Uterus (tissue), 4 donors: ENCODE results near the gene ADH1B. TPM values are rescaled to one million over a fixed set of nuclear protein-coding genes. Genes with fewer than 3 reads are reported as not detected.
"Not testable (repeated sequence)": the region's sequence is repeated elsewhere in the genome, so short reads cannot be mapped to it uniquely, and the experiment has no call there.

ENCODE experiments used
- DNase-seq, 2 donors: peaks; one replicate each; pipeline ENCODE4 v3.0.0-alpha.2; 2019 to 2020
- H3K27ac ChIP-seq, 2 donors: fragments of 200-600 bp; sonication (generic); 1 replicate in 1 of 2; 2 replicates in 1 of 2; pipeline ENCODE4 v1.5.1; 2016 to 2018
- H3K27me3 ChIP-seq, 2 donors: fragments of 200-600 bp; sonication (generic); one replicate each; pipeline ENCODE4 v1.5.1; 2018 to 2019; ENCODE audit warnings: control low read depth in 1 of 2
- H3K36me3 ChIP-seq, 2 donors: fragments of 200-600 bp; sonication (generic); one replicate each; pipeline ENCODE4 v1.5.1; 2019; ENCODE audit warnings: control low read depth in 1 of 2
- H3K4me1 ChIP-seq, 2 donors: fragments of 200-600 bp; sonication (generic); one replicate each; pipeline ENCODE4 v1.5.1; 2018 to 2019; ENCODE audit warnings: control low read depth in 1 of 2
- H3K4me3 ChIP-seq, 2 donors: fragments of 200-600 bp; sonication (generic); 1 replicate in 1 of 2; 2 replicates in 1 of 2; pipeline ENCODE4 v1.5.1; 2018 to 2019; ENCODE audit warnings: mild to moderate bottlenecking in 1 of 2
- H3K9me3 ChIP-seq, 2 donors: fragments of 200-600 bp; sonication (generic); one replicate each; pipeline ENCODE4 v1.5.1; 2019; ENCODE audit warnings: control low read depth in 1 of 2
- CTCF ChIP-seq, 4 experiments: fragments of 200-600 bp in 2 of 4; fragments of 450-650 bp in 2 of 4; sonication (generic) in 2 of 4; IDR thresholded peaks; one replicate each; pipeline ENCODE4 v1.5.1; 2016 to 2019; ENCODE audit warnings: antibody characterized with exemption in 4 of 4, mild to moderate bottlenecking in 2 of 4, moderate library complexity in 1 of 4
- POLR2A ChIP-seq, 2 donors: fragments of 450-650 bp; IDR thresholded peaks; one replicate each; pipeline ENCODE4 v1.6.1; 2016; ENCODE audit warnings: antibody characterized with exemption in 2 of 2, mild to moderate bottlenecking in 1 of 2, moderate library complexity in 1 of 2
- intact Hi-C: fragments of 100-400 bp; cut with DNase I; formaldehyde crosslinking; loops from one replicate; pipeline ENCODE4 v1.15.1; 2023; ENCODE audit warnings: low total_unique reads
- total RNA-seq, 4 donors: library from RNA; depleted of rRNA in 3 of 4; stranded (reverse); fragments of >200 nt in 3 of 4; gene quantifications; one replicate each; pipeline versions ENCODE4 v1.1.0 to v1.2.4, GENCODE V29; 2014 to 2023
- donor health status: DM: yes; HTN: yes; CAD: no.

Gene ADH1B
- 100 to 1,000 TPM in 3 of 4 donors, 1 to 10 TPM in 1; 6.7 to 703 (median 522) TPM for total RNA-seq

DNA sequence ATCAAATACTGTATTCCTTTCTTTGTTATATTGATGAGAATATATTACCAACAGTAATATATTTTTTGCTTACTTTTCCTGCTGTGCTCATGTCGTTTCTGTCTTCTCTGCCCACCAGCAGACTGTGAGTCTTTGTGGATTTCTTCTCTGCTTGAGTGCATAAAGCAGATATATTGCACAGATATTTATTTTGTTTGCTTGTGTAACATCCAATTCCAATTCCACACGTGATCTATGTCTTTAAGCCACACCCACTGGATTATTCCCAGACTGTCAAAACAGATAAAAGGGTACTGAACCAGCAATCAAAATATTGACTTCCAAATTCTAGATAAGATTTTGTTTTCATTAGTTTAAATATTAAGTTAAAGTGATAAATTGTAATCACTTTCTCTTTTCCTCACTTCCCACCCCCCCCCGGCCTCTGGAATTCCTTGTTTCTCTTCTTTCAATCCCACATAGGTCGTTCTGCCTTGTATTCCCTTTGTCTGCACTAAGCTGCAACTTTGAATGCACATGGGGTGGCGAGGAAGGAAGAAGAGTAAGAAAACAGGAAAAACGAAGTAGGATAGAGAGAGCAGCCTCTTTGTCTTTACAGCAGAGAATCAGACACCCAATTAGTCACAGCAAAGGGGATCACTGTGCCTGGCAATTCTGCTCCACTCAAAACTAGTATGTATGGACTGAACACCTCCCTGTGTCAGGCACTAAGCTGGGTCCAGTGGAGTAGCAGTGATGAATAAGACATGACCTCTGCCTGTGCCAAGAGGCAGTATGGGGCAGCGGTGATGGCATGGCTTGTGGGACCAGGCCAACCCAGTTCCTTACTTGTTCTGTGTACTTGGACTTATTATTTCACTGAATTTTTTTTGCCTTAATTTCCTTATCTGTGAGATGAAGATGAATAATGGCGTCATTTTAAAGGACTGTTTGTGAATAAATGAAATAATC lies at the start of gene ADH1B:
Gene ADH1B, minus strand, starts transcription at position 161 of the 951 bp plus-strand sequence. Its CDS starts 70 bp downstream, at position 91.
- DNase-seq, result no peak
- H3K27me3 ChIP-seq, result no peaks in the 10 kb centered on the region

DNA sequence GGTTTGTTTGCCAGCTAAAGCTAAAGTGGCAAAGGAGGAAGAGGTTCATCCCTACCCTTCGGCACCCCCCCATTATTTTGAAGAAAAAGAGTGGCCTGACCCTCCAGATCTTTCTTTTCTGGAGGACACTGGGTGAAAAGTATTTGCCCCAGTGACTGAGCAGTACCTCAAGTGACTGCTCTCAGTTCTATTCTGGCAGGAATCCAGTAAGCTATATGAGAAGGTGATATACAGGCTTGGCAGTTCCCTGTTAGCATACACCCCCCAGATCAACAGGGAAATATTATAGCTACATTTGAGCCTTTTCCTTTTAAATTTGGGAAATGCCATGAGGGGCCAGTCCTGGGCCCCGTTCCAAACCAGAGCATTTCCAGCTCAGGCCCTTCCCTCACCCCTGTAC lies 46.6 kb upstream of the ADH1B start:
- H3K36me3 ChIP-seq, DNase-seq, H3K27me3 ChIP-seq, H3K4me1 ChIP-seq, H3K9me3 ChIP-seq, intact Hi-C loops, H3K4me3 ChIP-seq, H3K27ac ChIP-seq: not testable (repeated sequence)

More for the DNA sequence above, at the start of gene ADH1B:
- Histone ChIP-seq H3K9me3 (no peaks in the 10 kb centered on the region), H3K27ac (peak within 1 kb of the TSS; percentile 72 to 87), H3K4me3 (peak within 1 kb of the TSS; percentile 18 to 42), H3K36me3 (no peaks in the 10 kb centered on the region), H3K4me1 (peaks cover 0 to 6% of the 10 kb centered on the region in 2 donors)
- TF ChIP-seq POLR2A (IDR thresholded peaks at IDR 0.05) (no peak), CTCF (IDR thresholded peaks at IDR 0.05) (no peak)
- intact Hi-C loops, result no loop called here

DNA sequence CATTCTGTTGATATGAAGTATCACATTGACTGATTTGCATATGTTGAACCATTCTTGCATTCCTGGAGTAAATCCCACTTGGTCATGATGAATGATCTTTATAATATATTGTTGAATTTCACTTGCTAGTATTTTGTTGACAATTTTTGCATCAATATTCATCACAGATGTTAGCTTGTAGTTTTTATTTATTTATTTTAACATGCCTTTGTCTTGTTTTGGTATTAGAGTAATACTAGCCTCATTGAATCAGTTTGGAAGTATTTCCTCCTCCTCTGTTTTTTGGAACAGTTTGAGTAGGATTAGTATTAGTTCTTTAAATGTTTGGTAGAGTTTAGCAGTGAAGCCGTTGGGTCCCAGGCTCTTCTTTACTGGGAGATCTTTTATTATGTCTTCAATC lies 45.3 kb upstream of the ADH1B start:
- H3K4me3 ChIP-seq, result no peak overlapping the region
- no peaks in the 10 kb centered on the region for H3K36me3 ChIP-seq
- no peak for TF ChIP-seq CTCF (IDR thresholded peaks at IDR 0.05)
- no peak for TF ChIP-seq POLR2A (IDR thresholded peaks at IDR 0.05)
- DNase-seq, result no peak
- peaks cover 0 to 12% of the 10 kb centered on the region in 2 donors for H3K4me1 ChIP-seq
- no peaks in the 10 kb centered on the region for H3K9me3 ChIP-seq
- intact Hi-C loops, result no loop called here
- H3K27me3 ChIP-seq, result no peaks in the 10 kb centered on the region
- no peak overlapping the region for H3K27ac ChIP-seq

DNA sequence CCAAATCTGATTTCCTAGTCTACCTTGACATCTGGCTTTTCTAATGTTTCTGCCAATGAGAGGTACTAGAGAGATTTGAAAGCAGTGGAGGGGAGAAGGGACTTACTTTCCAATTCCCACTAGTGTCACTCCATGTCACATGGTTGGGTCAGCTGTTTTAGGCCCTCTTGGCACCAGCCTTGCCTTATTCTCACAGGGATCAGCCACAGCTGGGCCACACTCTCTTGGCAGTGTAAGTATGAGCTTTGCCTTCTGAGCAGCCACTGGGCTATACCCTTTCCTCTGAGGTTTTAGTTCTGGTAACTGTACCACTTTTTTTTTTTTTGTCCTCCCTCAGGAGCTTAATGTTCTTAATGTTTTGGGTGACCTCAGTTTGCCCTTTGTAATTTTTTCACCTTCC lies 41.6 kb upstream of the ADH1B start:
- Histone ChIP-seq H3K4me3 (no peak overlapping the region), H3K4me1 (peaks cover 5 to 12% of the 10 kb centered on the region in 2 donors), H3K27me3 (no peaks in the 10 kb centered on the region), H3K27ac (peak overlapping the region; percentile 80 to 86), H3K36me3 (no peaks in the 10 kb centered on the region), H3K9me3 (no peaks in the 10 kb centered on the region)
- no peak for TF ChIP-seq CTCF (IDR thresholded peaks at IDR 0.05)
- no peak for TF ChIP-seq POLR2A (IDR thresholded peaks at IDR 0.05)
- DNase-seq, result no peak
- intact Hi-C loops, result no loop called here

DNA sequence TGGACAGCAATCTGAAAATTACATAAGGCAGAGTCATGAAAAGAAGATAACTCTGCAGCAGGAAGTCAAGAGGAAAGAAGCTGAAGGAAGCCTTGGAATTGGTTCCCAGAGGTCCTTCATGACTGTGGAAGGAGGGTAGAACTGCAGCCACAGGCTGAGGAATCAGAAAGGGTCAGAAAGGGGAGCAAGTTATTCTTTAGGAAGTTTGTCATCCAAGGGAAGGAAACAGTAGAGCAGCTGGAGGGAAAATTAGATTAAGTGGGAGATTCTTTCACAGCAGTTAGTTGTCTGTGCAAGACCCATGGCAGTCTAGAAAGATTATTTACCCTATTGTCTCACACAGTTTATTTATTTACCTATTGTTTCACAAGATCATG lies 40.7 kb upstream of the ADH1B start:
- peaks cover 5 to 12% of the 10 kb centered on the region in 2 donors for H3K4me1 ChIP-seq
- H3K36me3 ChIP-seq, result no peaks in the 10 kb centered on the region
- intact Hi-C loops, result no loop called here
- H3K4me3 ChIP-seq, result no peak overlapping the region
- H3K27ac ChIP-seq, result peak overlapping the region; percentile 80 to 86
- TF ChIP-seq CTCF (IDR thresholded peaks at IDR 0.05) (no peak), POLR2A (IDR thresholded peaks at IDR 0.05) (no peak)
- no peaks in the 10 kb centered on the region for H3K9me3 ChIP-seq
- no peaks in the 10 kb centered on the region for H3K27me3 ChIP-seq
- no peak for DNase-seq
